IMR-90 (cell line): ENCODE results near the gene CA12. TPM values are rescaled to one million over a fixed set of nuclear protein-coding genes. Genes with fewer than 3 reads are reported as not detected.

Experiments used
- ATAC-seq: fragments of 200-7000 bp; cut with Tn5 transposase; 2 replicates; pipeline ENCODE4 v1.9.1; 2020; ENCODE audit warnings: low read depth, mild to moderate bottlenecking, moderate library complexity
- BruUV-seq: library from RNA; stranded (reverse); fragments of 400-500 nt; replicated peaks from 2 replicates; lab custom pipeline; 2021; lab: Mats Ljungman, UMichigan
- CTCF ChIA-PET: fragments of 300-600 bp; formaldehyde crosslinking; extraction: SDS; loops from one replicate; lab custom pipeline; 2021; ENCODE audit warnings: antibody characterized with exemption; lab: Yijun Ruan, JAX
- POLR2A ChIA-PET: fragments of 300-600 bp; sonication (Branson Sonifier 250); formaldehyde crosslinking; loops from one replicate; lab custom pipeline; 2022; ENCODE audit warnings: antibody characterized with exemption; ENCODE audit not compliant: unreplicated experiment; lab: Charles Lee
- DNase-seq: peaks from one replicate; pipeline ENCODE4 v3.0.0; 2013
- H2AFZ ChIP-seq: replicated peaks from 2 replicates; pipeline ENCODE3; 2013; ENCODE audit warnings: low read length, mild to moderate bottlenecking; ENCODE audit not compliant: poor library complexity
- H2AK5ac ChIP-seq: 2 replicates; pipeline ENCODE4 v1.6.1; 2013; ENCODE audit warnings: low read depth, low read length, inconsistent platforms
- H2AK9ac ChIP-seq: replicated peaks from 2 replicates; pipeline ENCODE3; 2013; ENCODE audit warnings: mild to moderate bottlenecking, low read depth, low read length, moderate library complexity; ENCODE audit not compliant: poor library complexity
- H2BK120ac ChIP-seq: 2 replicates; pipeline ENCODE4 v1.6.1; 2013; ENCODE audit warnings: low read depth, low read length, inconsistent platforms
- H2BK15ac ChIP-seq: 3 replicates; pipeline ENCODE4 v1.6.1; 2013; ENCODE audit warnings: low read depth, low read length, inconsistent platforms
- H2BK20ac ChIP-seq: 2 replicates; pipeline ENCODE4 v1.6.1; 2013; ENCODE audit warnings: low read depth, mild to moderate bottlenecking, inconsistent platforms, low read length, moderate library complexity
- H2BK5ac ChIP-seq: 2 replicates; pipeline ENCODE4 v1.6.1; 2013; ENCODE audit warnings: mild to moderate bottlenecking, low read depth, low read length, inconsistent platforms; ENCODE audit not compliant: poor library complexity, severe bottlenecking
- H3K14ac ChIP-seq: replicated peaks from 2 replicates; pipeline ENCODE4 v1.6.1; 2013; ENCODE audit warnings: low read depth, low read length, inconsistent platforms
- H3K18ac ChIP-seq: 2 replicates; pipeline ENCODE4 v1.6.1; 2013; ENCODE audit warnings: low read depth, low read length, control low read depth
- H3K23ac ChIP-seq: 2 replicates; pipeline ENCODE4 v1.6.1; 2013; ENCODE audit warnings: low read depth, low read length, inconsistent platforms
- H3K27ac ChIP-seq: 2 replicates; pipeline ENCODE4 v1.5.1; 2013; ENCODE audit warnings: mild to moderate bottlenecking, control low read depth, low read length; ENCODE audit not compliant: insufficient read depth
- H3K27me3 ChIP-seq: 2 replicates; pipeline ENCODE4 v1.6.1; 2013; ENCODE audit warnings: low read length; ENCODE audit not compliant: control insufficient read depth, insufficient read depth
- H3K36me3 ChIP-seq: 2 replicates; pipeline ENCODE4 v1.6.1; 2013; ENCODE audit warnings: low read length, mixed read lengths; ENCODE audit not compliant: control insufficient read depth, insufficient read depth
- H3K4ac ChIP-seq: 2 replicates; pipeline ENCODE4 v1.6.1; 2013; ENCODE audit warnings: low read depth, low read length, inconsistent platforms
- H3K4me1 ChIP-seq: 2 replicates; pipeline ENCODE4 v1.6.1; 2013; ENCODE audit warnings: low read length, mixed read lengths; ENCODE audit not compliant: control insufficient read depth, insufficient read depth
- H3K4me2 ChIP-seq: 2 replicates; pipeline ENCODE4 v1.6.1; 2013; ENCODE audit warnings: low read depth, mild to moderate bottlenecking, control low read depth, low read length, moderate library complexity
- H3K4me3 ChIP-seq: 2 replicates; pipeline ENCODE4 v1.5.1; 2013; ENCODE audit warnings: low read depth, mild to moderate bottlenecking, control low read depth, low read length, moderate library complexity; ENCODE audit not compliant: insufficient read depth
- H3K56ac ChIP-seq: 2 replicates; pipeline ENCODE4 v1.6.1; 2013; ENCODE audit warnings: low read length, inconsistent platforms; ENCODE audit not compliant: insufficient read depth; ENCODE audit errors: extremely low read depth
- H3K79me1 ChIP-seq, 2 experiments: 2 replicates each; pipeline ENCODE4 v1.6.1; 2013; ENCODE audit warnings: low read length in 2 of 2, inconsistent platforms in 1 of 2, low read depth in 1 of 2
- H3K9ac ChIP-seq: 2 replicates; pipeline ENCODE4 v1.6.1; 2013; ENCODE audit warnings: low read depth, low read length, control low read depth
- H3K9me1 ChIP-seq: 2 replicates; pipeline ENCODE4 v1.6.1; 2013; ENCODE audit warnings: low read length, inconsistent platforms; ENCODE audit not compliant: insufficient read depth
- H3K9me3 ChIP-seq: 2 replicates; pipeline ENCODE4 v1.6.1; 2013; ENCODE audit warnings: low read length; ENCODE audit not compliant: control insufficient read depth, insufficient read depth
- H4K20me1 ChIP-seq: 2 replicates; pipeline ENCODE4 v1.6.1; 2013; ENCODE audit warnings: low read length, inconsistent platforms; ENCODE audit not compliant: insufficient read depth
- H4K5ac ChIP-seq: 2 replicates; pipeline ENCODE4 v1.6.1; 2013; ENCODE audit warnings: mild to moderate bottlenecking, low read depth, low read length, control low read depth
- H4K8ac ChIP-seq, 2 experiments: 2 replicates each; pipeline ENCODE4 v1.6.1; 2013; ENCODE audit warnings: low read depth in 2 of 2, low read length in 2 of 2, control low read depth in 1 of 2, inconsistent platforms in 1 of 2
- H4K91ac ChIP-seq: 2 replicates; pipeline ENCODE4 v1.6.1; 2013; ENCODE audit warnings: low read depth, low read length, inconsistent platforms; ENCODE audit not compliant: insufficient read depth
- BHLHE40 ChIP-seq: fragments of 150-350 bp; IDR thresholded peaks from 2 replicates; pipeline ENCODE4 v1.6.1; 2016; ENCODE audit warnings: mild to moderate bottlenecking, low read depth, low read length
- CHD1 ChIP-seq: IDR thresholded peaks from 2 replicates; pipeline ENCODE4 v1.6.1; 2012; ENCODE audit warnings: low read depth, low read length, improper control_type of control experiment
- CTCF ChIP-seq: conservative IDR thresholded peaks from 2 replicates; pipeline ENCODE4 v1.5.1; 2012; ENCODE audit warnings: mild to moderate bottlenecking, low read depth, low read length, improper control_type of control experiment
- FOS ChIP-seq: fragments of 150-350 bp; IDR thresholded peaks from 2 replicates; pipeline ENCODE4 v1.6.1; 2016; ENCODE audit warnings: low read depth, low read length
- MXI1 ChIP-seq: IDR thresholded peaks from 2 replicates; pipeline ENCODE4 v1.6.1; 2012; ENCODE audit warnings: low read depth, mild to moderate bottlenecking, low read length, moderate library complexity, borderline replicate concordance
- NFE2L2 ChIP-seq: fragments of 150-350 bp; IDR thresholded peaks from 2 replicates; pipeline ENCODE4 v1.6.1; 2016; ENCODE audit warnings: low read depth, mild to moderate bottlenecking, low read length
- RAD21 ChIP-seq: IDR thresholded peaks from 2 replicates; pipeline ENCODE4 v1.6.1; 2012; ENCODE audit warnings: low read length, improper control_type of control experiment
- RCOR1 ChIP-seq: IDR thresholded peaks from 2 replicates; pipeline ENCODE4 v1.6.1; 2012; ENCODE audit warnings: mild to moderate bottlenecking, low read length, improper control_type of control experiment; ENCODE audit not compliant: insufficient replicate concordance
- SMC3 ChIP-seq: fragments of 150-350 bp; IDR thresholded peaks from 2 replicates; pipeline ENCODE4 v1.6.1; 2016; ENCODE audit warnings: low read depth, mild to moderate bottlenecking, antibody characterized with exemption, low read length, moderate library complexity
- WGBS, 2 experiments: methylation state at CpG; one replicate each; pipeline versions ENCODE4 v1.1.5 to v1.1.7; 2013; ENCODE audit warnings: missing lambda C conversion rate in 2 of 2; ENCODE audit not compliant: insufficient read length in 1 of 2; ENCODE audit errors: extremely low coverage in 2 of 2; 5-methylcytosine and 5-hydroxymethylcytosine counted together
- dilution Hi-C: fragments of 300-500 bp; cut with HindIII; formaldehyde crosslinking; loops from one replicate; pipeline ENCODE4 v1.14.3; 2018; ENCODE audit warnings: low sequenced_read_pairs; ENCODE audit not compliant: unreplicated experiment
- in situ Hi-C: fragments of 300-500 bp; cut with MboI; formaldehyde crosslinking; loops from 3 replicates; pipeline ENCODE4 v1.14.3; 2019; ENCODE audit warnings: low sequenced_read_pairs, inconsistent platforms, mixed read lengths
- intact Hi-C: fragments of 100-400 bp; cut with micrococcal nuclease; formaldehyde crosslinking; loops from 2 replicates; pipeline ENCODE4 v1.10.0; 2022
- polyA plus RNA-seq, 3 experiments: library from polyadenylated mRNA; depleted of rRNA; stranded (reverse); fragments of >200 nt; gene quantifications; 2 replicates each; pipeline ENCODE4 v1.2.3, GENCODE V29; 2012; ENCODE audit warnings: low replicate concordance in 1 of 3
- total RNA-seq: library from RNA; depleted of rRNA; stranded (reverse); fragments of >200 nt; gene quantifications from 2 replicates; pipeline ENCODE4 v1.2.3, GENCODE V29; 2012

The CA12 gene
- total and polyA plus RNA-seq, 2 of the 4 experiments (the other 2 are of a cell fraction), result 33.7 to 52.6 TPM

- TF ChIP-seq CHD1, result no peak
Measured at GRCh38 chr15:63354821-63355650, 26.6 kb downstream of the CA12 start (continued).

- Histone ChIP-seq H2BK120ac (no peak overlapping the region), H3K9me3 (no peaks in the 10 kb centered on the region), H2AK5ac (no peak overlapping the region), H3K56ac (no peak overlapping the region), H3K4me2 (no peak overlapping the region), H2BK15ac (no peak overlapping the region), H2AFZ (no peak overlapping the region), H4K20me1 (no peaks in the 10 kb centered on the region), H2BK20ac (no peak overlapping the region), H4K5ac (no peak overlapping the region), H4K91ac (no peak overlapping the region), H3K27ac (no peak overlapping the region), H3K79me1 (no peaks in the 10 kb centered on the region), H3K4me3 (no peak overlapping the region), H3K36me3 (no peaks in the 10 kb centered on the region), H2BK5ac (no peak overlapping the region), H3K4me1 (peaks cover 11% of the 10 kb centered on the region), H3K9ac (no peak overlapping the region), H3K14ac (no peak overlapping the region), H3K27me3 (no peaks in the 10 kb centered on the region), H3K18ac (no peak overlapping the region), H3K9me1 (peaks cover 8% of the 10 kb centered on the region; the same call in 1 of the 2 replicates), H2AK9ac (no peak overlapping the region), H3K23ac (no peak overlapping the region), H3K4ac (no peak overlapping the region), H4K8ac (no peak overlapping the region)
- ChIA-PET CTCF (no interaction called here), POLR2A (no interaction called here)
- intact Hi-C loops (no loop called here), in situ Hi-C loops (no loop called here), dilution Hi-C loops (no loop called here)
- ATAC-seq, result no peak
- DNase-seq, result no peak
- WGBS, 2 experiments, result 71% methylated on average over 2 of the region's 5 CpGs; no CpG with 5 or more reads in 1 of the 2 experiments
- no peak for TF ChIP-seq CTCF
- no peak for TF ChIP-seq FOS
- no peak for TF ChIP-seq RAD21
- no peak for TF ChIP-seq SMC3
- no peak for TF ChIP-seq BHLHE40
- TF ChIP-seq NFE2L2, result no peak
- no peak for TF ChIP-seq MXI1
- TF ChIP-seq RCOR1, result no peak
- no TSS peak for BruUV-seq
Measured at GRCh38 chr15:63353887-63354286, 27.8 kb downstream of the CA12 start.
